Fibroblast of skin of left quadriceps (primary cell): Measurements from ENCODE around the gene BTNL3.

Source experiments
- DNase-seq, 2 experiments: peaks; one replicate each; pipeline ENCODE4 v3.0.0-alpha.2; 2013; ENCODE audit warnings: low read depth in 2 of 2

The BTNL3 gene

DNA sequence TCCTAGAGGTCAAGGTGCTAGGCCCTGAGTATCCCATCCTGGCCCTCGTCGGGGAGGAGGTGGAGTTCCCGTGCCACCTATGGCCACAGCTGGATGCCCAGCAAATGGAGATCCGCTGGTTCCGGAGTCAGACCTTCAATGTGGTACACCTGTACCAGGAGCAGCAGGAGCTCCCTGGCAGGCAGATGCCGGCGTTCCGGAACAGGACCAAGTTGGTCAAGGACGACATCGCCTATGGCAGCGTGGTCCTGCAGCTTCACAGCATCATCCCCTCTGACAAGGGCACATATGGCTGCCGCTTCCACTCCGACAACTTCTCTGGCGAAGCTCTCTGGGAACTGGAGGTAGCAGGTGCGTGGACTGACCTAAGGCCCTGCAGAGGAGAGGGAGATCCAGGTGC is 59.3 kb downstream of the BTNL3 start:
- DNase-seq: no peak

DNA sequence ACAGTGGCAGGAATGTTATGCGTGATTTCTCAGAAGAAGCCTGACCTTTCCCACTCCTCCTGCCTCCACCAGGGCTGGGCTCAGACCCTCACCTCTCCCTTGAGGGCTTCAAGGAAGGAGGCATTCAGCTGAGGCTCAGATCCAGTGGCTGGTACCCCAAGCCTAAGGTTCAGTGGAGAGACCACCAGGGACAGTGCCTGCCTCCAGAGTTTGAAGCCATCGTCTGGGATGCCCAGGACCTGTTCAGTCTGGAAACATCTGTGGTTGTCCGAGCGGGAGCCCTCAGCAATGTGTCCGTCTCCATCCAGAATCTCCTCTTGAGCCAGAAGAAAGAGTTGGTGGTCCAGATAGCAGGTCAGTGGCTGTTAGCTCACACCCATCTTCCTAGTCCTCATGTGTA is 61.4 kb downstream of the BTNL3 start:
- DNase-seq: no peak

- DNase-seq: no peak
Measured at GRCh38 chr5:181051841-181052671, 63.4 kb downstream of the BTNL3 start.

- no peak for DNase-seq
Measured at GRCh38 chr5:181052672-181053487, 64.2 kb downstream of the BTNL3 start.

DNA sequence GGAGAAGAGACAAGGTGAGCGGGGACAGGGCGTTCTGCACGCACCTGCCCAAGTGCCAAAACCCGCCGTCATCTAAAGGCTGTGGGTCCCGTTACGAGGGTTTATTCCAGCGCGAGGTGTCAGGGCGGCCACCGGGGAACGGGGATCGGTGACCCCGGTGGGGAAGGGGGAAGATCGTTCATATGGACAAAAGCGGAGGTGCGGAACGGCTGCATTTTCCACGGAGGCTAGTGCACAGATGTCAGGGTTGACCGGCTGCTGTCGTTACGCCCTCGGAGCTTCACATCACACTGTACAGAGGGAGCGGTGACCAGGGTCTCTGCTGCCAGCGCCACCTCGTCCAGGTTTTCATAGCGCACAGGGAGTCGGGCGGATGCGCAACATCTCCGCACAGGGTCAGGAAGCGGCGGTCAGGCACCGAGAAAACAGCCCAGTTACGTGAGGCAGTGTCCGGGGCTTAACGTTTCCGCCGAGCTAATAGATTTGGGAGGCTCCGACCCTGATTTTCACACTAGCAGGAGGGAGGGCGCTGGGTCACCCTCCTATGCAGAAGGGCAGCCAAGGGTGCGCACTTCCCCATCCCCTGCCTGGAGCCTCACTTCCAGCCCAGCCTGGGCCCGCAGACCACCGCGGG is 65.0 kb downstream of the BTNL3 start:
- DNase-seq: no peak

DNA sequence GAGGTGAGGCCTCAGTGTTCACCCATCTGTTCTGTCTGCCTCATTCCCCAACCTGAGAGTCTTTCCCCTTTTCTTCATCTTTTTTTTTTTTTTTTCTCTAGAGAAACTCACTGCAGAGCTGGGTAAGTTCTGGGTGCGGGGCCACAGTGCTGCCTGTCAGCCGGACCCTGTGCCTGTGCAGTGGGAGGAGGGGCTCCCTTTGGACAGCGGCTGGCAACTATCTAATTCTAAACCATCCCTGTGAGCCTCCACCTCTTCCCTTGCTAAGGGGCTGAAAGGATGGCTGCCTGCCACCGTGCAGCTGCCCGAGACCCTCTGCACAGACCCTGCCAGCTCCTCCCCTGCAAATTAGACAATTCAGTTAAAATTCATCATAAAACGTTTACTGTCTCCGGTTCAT is 65.5 kb downstream of the BTNL3 start:
- DNase-seq: no peak

GRCh38 chr5:181054871-181055459 is 66.3 kb downstream of the BTNL3 start:
- no peak for DNase-seq
